GM12864 (cell line): Measurements from ENCODE around the gene HEPN1.

ENCODE experiments used
- DNase-seq: peaks from one replicate; pipeline ENCODE4 v3.0.0-alpha.2; 2011; ENCODE audit warnings: low read depth
- H3K4me3 ChIP-seq: 2 replicates; pipeline ENCODE4 v1.5.1; 2011; ENCODE audit warnings: mild to moderate bottlenecking, low read depth, low read length, control low read depth
- TF ChIP-seq, protein P1 (sequence below): IDR thresholded peaks from 2 replicates; pipeline ENCODE4 v1.5.1; 2011; ENCODE audit warnings: low read depth, mild to moderate bottlenecking, moderate library complexity, low read length, control low read depth, inconsistent platforms; ENCODE audit errors: missing control alignments

Gene HEPN1

GRCh38 chr11:124884869-124885479 lies 34.1 kb upstream of the HEPN1 start:
- no peak for DNase-seq
- TF ChIP-seq, protein P1, sequence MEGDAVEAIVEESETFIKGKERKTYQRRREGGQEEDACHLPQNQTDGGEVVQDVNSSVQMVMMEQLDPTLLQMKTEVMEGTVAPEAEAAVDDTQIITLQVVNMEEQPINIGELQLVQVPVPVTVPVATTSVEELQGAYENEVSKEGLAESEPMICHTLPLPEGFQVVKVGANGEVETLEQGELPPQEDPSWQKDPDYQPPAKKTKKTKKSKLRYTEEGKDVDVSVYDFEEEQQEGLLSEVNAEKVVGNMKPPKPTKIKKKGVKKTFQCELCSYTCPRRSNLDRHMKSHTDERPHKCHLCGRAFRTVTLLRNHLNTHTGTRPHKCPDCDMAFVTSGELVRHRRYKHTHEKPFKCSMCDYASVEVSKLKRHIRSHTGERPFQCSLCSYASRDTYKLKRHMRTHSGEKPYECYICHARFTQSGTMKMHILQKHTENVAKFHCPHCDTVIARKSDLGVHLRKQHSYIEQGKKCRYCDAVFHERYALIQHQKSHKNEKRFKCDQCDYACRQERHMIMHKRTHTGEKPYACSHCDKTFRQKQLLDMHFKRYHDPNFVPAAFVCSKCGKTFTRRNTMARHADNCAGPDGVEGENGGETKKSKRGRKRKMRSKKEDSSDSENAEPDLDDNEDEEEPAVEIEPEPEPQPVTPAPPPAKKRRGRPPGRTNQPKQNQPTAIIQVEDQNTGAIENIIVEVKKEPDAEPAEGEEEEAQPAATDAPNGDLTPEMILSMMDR, result no peak
- no peak overlapping the region for H3K4me3 ChIP-seq

GRCh38 chr11:124886476-124886875 lies 32.6 kb upstream of the HEPN1 start:
- DNase-seq, result no peak
- TF ChIP-seq, protein P1, result no peak
- H3K4me3 ChIP-seq, result no peak overlapping the region

DNA sequence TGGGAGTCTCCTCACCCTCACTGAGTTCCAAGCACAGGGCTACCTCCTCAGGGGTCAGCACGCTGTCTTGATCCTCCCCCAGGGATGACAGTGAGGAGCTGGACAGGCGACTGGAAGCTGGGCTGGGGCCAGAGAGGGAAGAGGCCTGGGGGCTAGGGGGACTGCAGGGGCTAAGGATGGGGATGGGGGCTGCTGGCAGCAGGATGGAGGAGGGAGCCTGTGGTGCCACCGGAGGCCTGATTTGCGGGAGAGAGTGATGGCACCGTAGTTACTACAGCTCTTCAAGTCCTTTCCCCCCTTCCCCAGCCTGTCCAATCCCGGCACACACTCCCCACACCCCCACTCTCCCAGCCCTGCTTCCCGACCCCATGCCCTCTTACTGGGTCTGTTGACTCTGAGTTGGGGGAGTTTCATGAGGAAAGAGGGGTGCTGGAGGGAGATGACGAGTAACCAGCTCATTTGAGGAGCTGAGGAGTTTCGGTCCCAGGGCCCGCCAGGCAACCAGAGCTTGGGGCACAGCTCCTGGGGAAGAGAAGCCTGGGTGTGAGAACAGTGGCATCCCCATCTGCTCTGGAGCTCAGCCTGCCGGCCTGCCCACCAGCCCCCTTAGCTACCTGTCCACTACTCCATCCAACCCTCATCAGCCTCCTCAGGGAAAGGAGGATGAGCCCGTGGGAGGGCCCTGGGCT lies 31.9 kb upstream of the HEPN1 start:
- H3K4me3 ChIP-seq, result no peak overlapping the region
- TF ChIP-seq, protein P1, result no peak
- no peak for DNase-seq

DNA sequence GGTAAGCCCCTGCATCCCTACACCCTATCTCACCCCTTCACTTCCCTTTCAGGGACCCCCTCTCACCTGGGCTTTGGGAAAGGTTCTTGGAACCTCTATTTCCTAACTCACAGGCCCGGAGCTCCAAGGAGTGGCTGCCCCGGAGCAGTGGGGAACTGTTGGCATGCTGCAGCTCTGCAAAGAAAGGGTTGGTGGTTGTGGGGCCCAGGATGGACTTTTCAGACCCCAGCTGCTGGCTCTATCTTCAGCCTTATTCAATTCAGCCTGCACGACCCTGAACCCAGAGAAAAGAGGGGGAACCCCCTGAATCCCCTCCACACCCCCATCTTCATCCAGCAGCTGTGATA lies 31.4 kb upstream of the HEPN1 start:
- no peak for DNase-seq
- no peak overlapping the region for H3K4me3 ChIP-seq
- TF ChIP-seq, protein P1, result no peak

DNA sequence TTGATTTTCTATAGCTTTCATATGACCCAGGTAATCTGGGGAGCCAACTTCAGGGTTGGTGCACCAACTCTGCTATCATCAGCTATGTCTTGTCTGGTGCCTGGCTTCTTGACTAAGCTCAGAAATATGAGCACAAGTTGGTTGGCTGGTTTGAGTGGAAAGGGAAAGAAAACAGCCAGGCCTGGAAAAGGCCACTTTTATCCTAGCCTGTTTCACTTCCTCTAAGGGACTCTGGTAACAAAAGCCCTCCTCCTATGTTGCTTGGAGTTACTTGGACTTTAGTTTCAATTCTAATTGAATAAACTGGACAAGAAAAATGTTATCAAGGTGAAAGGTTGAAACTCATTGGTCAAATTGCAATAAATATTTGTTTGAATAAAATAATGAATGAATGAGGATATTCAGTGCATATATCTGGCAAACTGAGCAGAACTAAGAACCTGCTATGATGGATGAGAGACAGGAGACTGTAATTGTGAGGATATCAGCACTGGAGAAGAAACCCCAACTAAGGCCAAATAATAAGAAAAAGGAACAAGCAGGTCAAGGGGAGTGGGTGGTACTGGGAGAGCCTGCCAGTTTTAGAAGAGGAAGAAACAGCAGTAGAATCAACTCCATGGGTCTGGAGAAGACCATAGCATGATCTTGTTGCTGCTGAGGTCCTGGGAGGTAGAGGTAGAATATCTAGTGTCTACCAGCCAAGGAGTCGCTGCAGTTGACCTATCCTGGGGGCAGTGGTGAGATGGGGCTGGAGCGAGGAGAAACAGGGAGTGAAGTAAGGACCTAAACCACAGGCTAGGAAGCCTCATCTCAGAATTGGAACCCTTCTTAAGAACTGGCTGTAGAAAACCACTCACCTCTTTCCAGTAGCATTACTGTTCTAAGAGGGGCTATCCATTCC lies 29.6 kb upstream of the HEPN1 start:
- no peak for DNase-seq
- TF ChIP-seq, protein P1, result no peak
- H3K4me3 ChIP-seq, result no peak overlapping the region

DNA sequence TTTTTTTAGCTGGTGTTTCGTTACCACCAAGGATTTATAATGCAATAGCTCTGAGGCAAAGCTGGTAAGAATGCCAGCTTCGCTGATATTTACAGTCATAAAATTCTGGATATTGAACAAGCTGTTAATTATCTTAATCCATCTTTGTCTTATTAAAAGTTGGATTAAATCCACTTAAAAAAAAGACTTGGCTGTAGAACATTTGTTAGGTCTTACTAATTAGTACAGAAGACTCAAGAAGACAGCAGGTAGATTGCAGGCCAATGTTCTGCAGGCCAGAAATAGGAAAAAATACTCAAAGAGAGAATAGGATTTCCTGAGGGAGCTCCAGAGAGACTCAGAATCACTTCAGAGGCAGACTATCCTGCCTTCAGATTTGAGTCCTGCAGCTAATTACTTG lies 28.9 kb upstream of the HEPN1 start:
- TF ChIP-seq, protein P1, result no peak
- no peak for DNase-seq
- no peak overlapping the region for H3K4me3 ChIP-seq
